Loucy (cell line): ENCODE data around the gene CA11.
A peak's percentile ranks its signal among the peaks of the same experiment; 100 is the strongest.

Source experiments
- H2AFZ ChIP-seq: fragments of 200-600 bp; sonication (generic); 2 replicates; pipeline ENCODE4 v1.6.0; 2016; ENCODE audit warnings: antibody characterized with exemption, mild to moderate bottlenecking, low read length, moderate library complexity
- H3F3A ChIP-seq: fragments of 200-600 bp; 2 replicates; pipeline ENCODE4 v1.6.0; 2016; ENCODE audit warnings: antibody characterized with exemption, low read depth, mild to moderate bottlenecking
- H3K27me3 ChIP-seq: fragments of 200-600 bp; sonication (generic); 2 replicates; pipeline ENCODE4 v1.6.1; 2014; ENCODE audit warnings: low read length, mild to moderate bottlenecking; ENCODE audit not compliant: insufficient read depth, poor library complexity, severe bottlenecking
- H3K36me3 ChIP-seq: fragments of 200-600 bp; sonication (generic); 2 replicates; pipeline ENCODE4 v1.6.1; 2016; ENCODE audit warnings: low read length; ENCODE audit not compliant: insufficient read depth
- H3K4me1 ChIP-seq: fragments of 200-600 bp; sonication (generic); 2 replicates; pipeline ENCODE4 v1.5.1; 2014; ENCODE audit warnings: low read length, mild to moderate bottlenecking; ENCODE audit not compliant: insufficient read depth, poor library complexity, severe bottlenecking
- H3K4me2 ChIP-seq: fragments of 200-600 bp; sonication (generic); 2 replicates; pipeline ENCODE4 v1.6.0; 2014; ENCODE audit warnings: antibody characterized with exemption, low read length, low read depth, mild to moderate bottlenecking; ENCODE audit not compliant: poor library complexity, severe bottlenecking
- H3K4me3 ChIP-seq: fragments of 200-600 bp; sonication (generic); 2 replicates; pipeline ENCODE4 v1.5.1; 2014; ENCODE audit warnings: low read length, mild to moderate bottlenecking, mixed read lengths; ENCODE audit not compliant: poor library complexity, severe bottlenecking
- H3K79me2 ChIP-seq: fragments of 200-600 bp; sonication (generic); 2 replicates; pipeline ENCODE4 v1.6.1; 2014; ENCODE audit warnings: low read length; ENCODE audit not compliant: insufficient read depth
- H3K9ac ChIP-seq: fragments of 200-600 bp; sonication (generic); 2 replicates; pipeline ENCODE4 v1.6.0; 2014; ENCODE audit warnings: mild to moderate bottlenecking, low read depth, low read length, moderate library complexity; ENCODE audit not compliant: poor library complexity, severe bottlenecking
- H3K9me2 ChIP-seq: fragments of 200-600 bp; sonication (generic); replicated peaks from 2 replicates; pipeline ENCODE4 v1.6.1; 2016; ENCODE audit warnings: low read depth, low read length, mixed read lengths
- H3K9me3 ChIP-seq: fragments of 200-600 bp; sonication (generic); 2 replicates; pipeline ENCODE4 v1.6.1; 2014; ENCODE audit warnings: mild to moderate bottlenecking, antibody characterized with exemption, low read length, low read depth; ENCODE audit not compliant: insufficient read depth
- H4K20me1 ChIP-seq: fragments of 200-600 bp; sonication (generic); 2 replicates; pipeline ENCODE4 v1.6.0; 2014; ENCODE audit warnings: antibody characterized with exemption, low read length, mild to moderate bottlenecking; ENCODE audit not compliant: insufficient read depth, poor library complexity, severe bottlenecking
- CTCF ChIP-seq: fragments of 200-600 bp; sonication (generic); conservative IDR thresholded peaks from 2 replicates; pipeline ENCODE4 v1.5.1; 2014; ENCODE audit warnings: mild to moderate bottlenecking, antibody characterized with exemption, low read length
- EZH2phosphoT487 ChIP-seq: fragments of 200-600 bp; IDR thresholded peaks from 2 replicates; pipeline ENCODE4 v1.6.1; 2018; ENCODE audit warnings: antibody characterized with exemption, mild to moderate bottlenecking, moderate library complexity, borderline replicate concordance

Gene CA11

GRCh38 chr19:48637948-48638830, 7.8 kb downstream of the CA11 start:
- H3K4me2 ChIP-seq = peak overlapping the region; percentile 82
- H3K27me3 ChIP-seq = no peaks in the 10 kb centered on the region
- H3F3A ChIP-seq = peaks cover 3% of the 10 kb centered on the region
- peaks cover 27% of the 10 kb centered on the region for H3K79me2 ChIP-seq
- H4K20me1 ChIP-seq = peaks cover 4% of the 10 kb centered on the region
- peak overlapping the region; percentile 84 for H2AFZ ChIP-seq
- peaks cover 34% of the 10 kb centered on the region for H3K4me1 ChIP-seq
- H3K9ac ChIP-seq = peak overlapping the region; percentile 86
- no peaks in the 10 kb centered on the region for H3K9me3 ChIP-seq
- peak overlapping the region; percentile 80 for H3K4me3 ChIP-seq
- no peak for TF ChIP-seq EZH2phosphoT487
- peak; percentile 49 for TF ChIP-seq CTCF
- no peaks in the 10 kb centered on the region for H3K9me2 ChIP-seq
- no peaks in the 10 kb centered on the region for H3K36me3 ChIP-seq

GRCh38 chr19:48637449-48637947, 8.5 kb downstream of the CA11 start:
- H3K9me2 ChIP-seq = no peaks in the 10 kb centered on the region
- H3K79me2 ChIP-seq = peaks cover 34% of the 10 kb centered on the region
- H3F3A ChIP-seq = peaks cover 3% of the 10 kb centered on the region
- H3K4me1 ChIP-seq = peaks cover 41% of the 10 kb centered on the region
- H3K9ac ChIP-seq = peak overlapping the region; percentile 86
- peak overlapping the region; percentile 93 for H3K4me3 ChIP-seq
- TF ChIP-seq EZH2phosphoT487 (no peak), CTCF (no peak)
- H2AFZ ChIP-seq = peak overlapping the region; percentile 84
- peak overlapping the region; percentile 99 for H3K4me2 ChIP-seq
- H3K36me3 ChIP-seq = no peaks in the 10 kb centered on the region
- no peaks in the 10 kb centered on the region for H3K27me3 ChIP-seq
- H3K9me3 ChIP-seq = no peaks in the 10 kb centered on the region
- peaks cover 4% of the 10 kb centered on the region for H4K20me1 ChIP-seq

GRCh38 chr19:48636859-48637448, 9.0 kb downstream of the CA11 start, which contains the start of gene DBP:
Gene DBP (minus strand): TSS chr19:48637379. CDS start chr19:48636994, 385 bp downstream.
- H3K9me2 ChIP-seq = no peaks in the 10 kb centered on the region
- peaks cover 3% of the 10 kb centered on the region for H3F3A ChIP-seq
- H3K36me3 ChIP-seq = no peaks in the 10 kb centered on the region
- H2AFZ ChIP-seq = peak within 1 kb of the TSS; percentile 84
- H3K79me2 ChIP-seq = peaks cover 38% of the 10 kb centered on the region
- peak within 1 kb of the TSS; percentile 97 for H3K9ac ChIP-seq
- no peaks in the 10 kb centered on the region for H3K9me3 ChIP-seq
- no peaks in the 10 kb centered on the region for H3K27me3 ChIP-seq
- peaks cover 4% of the 10 kb centered on the region for H4K20me1 ChIP-seq
- peaks cover 44% of the 10 kb centered on the region for H3K4me1 ChIP-seq
- peak within 1 kb of the TSS; percentile 99 for H3K4me2 ChIP-seq
- peak within 1 kb of the TSS; percentile 93 for H3K4me3 ChIP-seq
- TF ChIP-seq CTCF (no peak), EZH2phosphoT487 (no peak)
